Activated T-cell treated with anti-CD3 and anti-CD28 coated beads, Interleukin-2, amount 50 U/mL, for 72 hours (primary cell): ENCODE data around the gene IQCN. TPM values are rescaled to one million over a fixed set of nuclear protein-coding genes. Genes with fewer than 3 reads are reported as not detected.

Experiments used
- ATAC-seq, 2 donors: fragments of 150-1000 bp; cut with Tn5 transposase; replicated peaks in 1 of 2; 2 replicates each; pipeline ENCODE4 v1.10.0; 2021; ENCODE audit warnings: moderate library complexity in 2 of 2, mild to moderate bottlenecking in 1 of 2
- DNase-seq, 2 donors: peaks; one replicate each; pipeline ENCODE4 v3.0.0; 2021 to 2022; ENCODE audit warnings: mixed read lengths in 1 of 2
- H3K27ac Mint-ChIP-seq: one replicate; pipeline ENCODE4 v1.8.0; 2022; ENCODE audit warnings: mild to moderate bottlenecking, moderate library complexity, mixed read lengths
- H3K27me3 Mint-ChIP-seq: one replicate; pipeline ENCODE4 v1.8.0; 2022; ENCODE audit warnings: low read depth, mixed read lengths
- H3K36me3 Mint-ChIP-seq, 2 donors: one replicate each; pipeline ENCODE4 v1.8.0; 2022; ENCODE audit warnings: mixed read lengths in 2 of 2, mild to moderate bottlenecking in 1 of 2; ENCODE audit not compliant: insufficient read depth in 2 of 2
- H3K4me1 Mint-ChIP-seq: one replicate; pipeline ENCODE4 v1.8.0; 2022; ENCODE audit warnings: low read depth, mixed read lengths
- H3K4me3 Mint-ChIP-seq, 2 donors: one replicate each; pipeline ENCODE4 v1.8.0; 2022; ENCODE audit warnings: mild to moderate bottlenecking in 2 of 2, mixed read lengths in 2 of 2, moderate library complexity in 2 of 2
- H3K9me3 Mint-ChIP-seq, 2 donors: one replicate each; pipeline ENCODE4 v1.8.0; 2022; ENCODE audit warnings: mixed read lengths in 2 of 2
- total RNA-seq, 2 donors: library from RNA; stranded (reverse); gene quantifications; one replicate each; pipeline ENCODE4 v1.2.3, GENCODE V29; 2022

Gene IQCN
- total RNA-seq, 2 donors from 2014 or later, result 2.2 to 2.8 TPM

GRCh38 chr19:18225355-18225701 is 48.9 kb downstream of the IQCN start:
- Mint-ChIP-seq H3K9me3 (no peaks in the 10 kb centered on the region), H3K4me3 (peak overlapping the region; percentile 96), H3K27me3 (peaks cover 60% of the 10 kb centered on the region), H3K4me1 (peaks cover 20% of the 10 kb centered on the region), H3K36me3 (peaks cover 0 to 1% of the 10 kb centered on the region in 2 donors), H3K27ac (no peak overlapping the region)
- DNase-seq (no peak), ATAC-seq (no peak)

- peak overlapping the region; percentile 31 for H3K27ac Mint-ChIP-seq
- ATAC-seq, result peak; percentile 98
- H3K4me3 Mint-ChIP-seq, result peak overlapping the region; percentile 96
Observed at GRCh38 chr19:18224525-18225354, 49.5 kb downstream of the IQCN start.

GRCh38 chr19:18223860-18224524 is 50.3 kb downstream of the IQCN start:
- DNase-seq, result peak; percentile 49 to 68
- Mint-ChIP-seq H3K36me3 (peaks cover 0 to 1% of the 10 kb centered on the region in 2 donors), H3K4me3 (peak overlapping the region; percentile 96), H3K9me3 (no peaks in the 10 kb centered on the region), H3K27ac (peak overlapping the region; percentile 31), H3K27me3 (peaks cover 50% of the 10 kb centered on the region), H3K4me1 (peaks cover 20% of the 10 kb centered on the region)
- peak; percentile 23 to 35 for ATAC-seq

More at GRCh38 chr19:18224525-18225354, 49.5 kb downstream of the IQCN start:
- DNase-seq, result peak; percentile 96 to 97
- Mint-ChIP-seq H3K36me3 (peaks cover 0 to 1% of the 10 kb centered on the region in 2 donors), H3K9me3 (no peaks in the 10 kb centered on the region), H3K27me3 (peaks cover 55% of the 10 kb centered on the region), H3K4me1 (peaks cover 20% of the 10 kb centered on the region)

GRCh38 chr19:18221815-18222725 is 52.2 kb downstream of the IQCN start:
- H3K27me3 Mint-ChIP-seq, result peaks cover 40% of the 10 kb centered on the region
- H3K9me3 Mint-ChIP-seq, result no peaks in the 10 kb centered on the region

GRCh38 chr19:18220632-18221275 is 53.5 kb downstream of the IQCN start:
- H3K4me1 Mint-ChIP-seq, result peaks cover 18% of the 10 kb centered on the region
- ATAC-seq (no peak), DNase-seq (no peak)
- no peaks in the 10 kb centered on the region for H3K9me3 Mint-ChIP-seq
- peaks cover 0 to 1% of the 10 kb centered on the region in 2 donors for H3K36me3 Mint-ChIP-seq
- H3K4me3 Mint-ChIP-seq, result no peak overlapping the region
- H3K27me3 Mint-ChIP-seq, result peaks cover 30% of the 10 kb centered on the region
- H3K27ac Mint-ChIP-seq, result no peak overlapping the region

More at GRCh38 chr19:18221815-18222725, 52.2 kb downstream of the IQCN start:
- DNase-seq (no peak), ATAC-seq (no peak)
- Mint-ChIP-seq H3K4me3 (no peak overlapping the region), H3K27ac (no peak overlapping the region), H3K36me3 (peaks cover 0 to 1% of the 10 kb centered on the region in 2 donors), H3K4me1 (peaks cover 20% of the 10 kb centered on the region)

GRCh38 chr19:18219911-18220631 is 54.2 kb downstream of the IQCN start:
- ATAC-seq, result no peak
- Mint-ChIP-seq H3K27ac (no peak overlapping the region), H3K36me3 (peaks cover 0 to 1% of the 10 kb centered on the region in 2 donors), H3K9me3 (no peaks in the 10 kb centered on the region), H3K4me3 (no peak overlapping the region), H3K27me3 (peaks cover 23% of the 10 kb centered on the region), H3K4me1 (peaks cover 15% of the 10 kb centered on the region)
- no peak for DNase-seq

GRCh38 chr19:18218600-18218999 is 55.7 kb downstream of the IQCN start:
- no peak overlapping the region for H3K27ac Mint-ChIP-seq
- H3K4me3 Mint-ChIP-seq, result no peak overlapping the region
- H3K36me3 Mint-ChIP-seq, result no peaks in the 10 kb centered on the region
- no peak for DNase-seq
- H3K9me3 Mint-ChIP-seq, result no peaks in the 10 kb centered on the region
- peaks cover 6% of the 10 kb centered on the region for H3K4me1 Mint-ChIP-seq
- peaks cover 13% of the 10 kb centered on the region for H3K27me3 Mint-ChIP-seq
- ATAC-seq, result no peak

- no peak for ATAC-seq
- H3K9me3 Mint-ChIP-seq, result no peaks in the 10 kb centered on the region
- peaks cover 13% of the 10 kb centered on the region for H3K27me3 Mint-ChIP-seq
- no peaks in the 10 kb centered on the region for H3K36me3 Mint-ChIP-seq
- H3K4me3 Mint-ChIP-seq, result no peak overlapping the region
- H3K27ac Mint-ChIP-seq, result no peak overlapping the region
- no peak for DNase-seq
- H3K4me1 Mint-ChIP-seq, result peaks cover 6% of the 10 kb centered on the region
Observed at GRCh38 chr19:18218159-18218558, 56.1 kb downstream of the IQCN start.

GRCh38 chr19:18216789-18217188 is 57.5 kb downstream of the IQCN start:
- Mint-ChIP-seq H3K27ac (no peak overlapping the region), H3K4me1 (peaks cover 6% of the 10 kb centered on the region), H3K4me3 (no peak overlapping the region), H3K27me3 (peaks cover 7% of the 10 kb centered on the region), H3K36me3 (no peaks in the 10 kb centered on the region), H3K9me3 (no peaks in the 10 kb centered on the region)
- DNase-seq (no peak), ATAC-seq (no peak)

- Mint-ChIP-seq H3K36me3 (no peaks in the 10 kb centered on the region), H3K4me1 (peaks cover 6% of the 10 kb centered on the region), H3K4me3 (no peak overlapping the region), H3K27me3 (no peaks in the 10 kb centered on the region), H3K27ac (no peak overlapping the region), H3K9me3 (no peaks in the 10 kb centered on the region)
- peak in 1 of 2 donors; percentile 41 for DNase-seq
- peak; percentile 70 to 72 for ATAC-seq
Observed at GRCh38 chr19:18214779-18215433, 59.3 kb downstream of the IQCN start.

GRCh38 chr19:18211683-18212082 is 62.6 kb downstream of the IQCN start:
- Mint-ChIP-seq H3K4me3 (no peak overlapping the region), H3K4me1 (peaks cover 10% of the 10 kb centered on the region), H3K27me3 (peaks cover 6% of the 10 kb centered on the region), H3K9me3 (no peaks in the 10 kb centered on the region), H3K36me3 (no peaks in the 10 kb centered on the region), H3K27ac (no peak overlapping the region)
- ATAC-seq, result no peak
- DNase-seq, result no peak
